Upper lobe of left lung (tissue), 6 donors: Measurements from ENCODE around the gene TGFB2. TPM values are rescaled to one million over a fixed set of nuclear protein-coding genes. Genes with fewer than 3 reads are reported as not detected.

Experiments used
- ATAC-seq, 2 donors: fragments of 200-7000 bp; cut with Tn5 transposase; one replicate each; pipeline ENCODE4 v1.9.1; 2022; ENCODE audit warnings: mild to moderate bottlenecking in 2 of 2, moderate library complexity in 2 of 2; ENCODE audit not compliant: low FRiP score in 2 of 2
- DNase-seq, 2 donors: peaks; one replicate each; pipeline ENCODE4 v3.0.0-alpha.2; 2019 to 2020
- H3K27ac ChIP-seq, 4 donors: fragments of 200-600 bp; sonication (generic); one replicate each; pipeline ENCODE4 v1.5.1; 2016 to 2019
- H3K27me3 ChIP-seq, 4 donors: fragments of 200-600 bp; sonication (generic); one replicate each; pipeline ENCODE4 v1.5.1; 2017 to 2019
- H3K36me3 ChIP-seq, 4 donors: fragments of 200-600 bp; sonication (generic); one replicate each; pipeline ENCODE4 v1.5.1; 2016 to 2019
- H3K4me1 ChIP-seq, 4 donors: fragments of 200-600 bp; sonication (generic); one replicate each; pipeline ENCODE4 v1.5.1; 2018 to 2019
- H3K4me3 ChIP-seq, 4 donors: fragments of 200-600 bp; sonication (generic); one replicate each; pipeline ENCODE4 v1.5.1; 2017 to 2019; ENCODE audit warnings: mild to moderate bottlenecking in 2 of 4, moderate library complexity in 1 of 4
- H3K9me3 ChIP-seq, 4 donors: fragments of 200-600 bp; sonication (generic); one replicate each; pipeline ENCODE4 v1.5.1; 2018 to 2019
- EP300 ChIP-seq, 4 donors: sonication (generic); formaldehyde crosslinking; IDR thresholded peaks; one replicate each; pipeline ENCODE4 v1.5.1; 2017; ENCODE audit warnings: antibody characterized with exemption in 4 of 4, control low read depth in 2 of 4
- POLR2A ChIP-seq, 4 donors: fragments of 450-650 bp; IDR thresholded peaks; one replicate each; pipeline ENCODE4 v1.5.1; 2016 to 2017; ENCODE audit warnings: antibody characterized with exemption in 4 of 4, mild to moderate bottlenecking in 2 of 4
- POLR2AphosphoS5 ChIP-seq, 2 donors: sonication (generic); formaldehyde crosslinking; IDR thresholded peaks; one replicate each; pipeline ENCODE4 v1.5.1; 2017; ENCODE audit warnings: antibody characterized with exemption in 2 of 2
- WGBS, 2 donors: methylation state at CpG; one replicate each; pipeline ENCODE4 v1.1.5; 2017 to 2018; 5-methylcytosine and 5-hydroxymethylcytosine counted together
- total RNA-seq, 6 donors: library from RNA; depleted of rRNA in 4 of 6; stranded (reverse); fragments of >200 nt in 4 of 6; gene quantifications; one replicate each; pipeline versions ENCODE4 v1.1.0 to v1.2.1, GENCODE V29; 2016 to 2021
- TF ChIP-seq, protein P1 (sequence below), 6 experiments: fragments of 450-650 bp in 4 of 6; fragments of 200-600 bp in 2 of 6; sonication (generic) in 2 of 6; IDR thresholded peaks; one replicate each; pipeline ENCODE4 v1.5.1; 2016 to 2019; ENCODE audit warnings: antibody characterized with exemption in 6 of 6
- donor health status: DM: no; HTN: no; CAD: no; lungs with moderate emphysema.
- donor health status: DM: no; HTN: yes; CAD: no; lungs with severe emphysema.

Gene TGFB2
- total RNA-seq, 6 donors from 2014 or later, result 4.2 to 13.7 (median 9.9) TPM

GRCh38 chr1:218459878-218460711 is 115.0 kb downstream of the TGFB2 start:
- ATAC-seq (peak; percentile 84 to 94), DNase-seq (no peak)
- Histone ChIP-seq H3K4me3 (peak overlapping the region in 1 of 4 donors; percentile 2), H3K27me3 (no peaks in the 10 kb centered on the region), H3K36me3 (no peaks in the 10 kb centered on the region), H3K27ac (peak overlapping the region; percentile 63 to 77 (median 76)), H3K9me3 (no peaks in the 10 kb centered on the region), H3K4me1 (peaks cover 18 to 28% (median 19%) of the 10 kb centered on the region in 4 donors)
- peak in 1 of 4 donors; percentile 26 for TF ChIP-seq EP300 (IDR thresholded peaks at IDR 0.05)
- TF ChIP-seq POLR2A (IDR thresholded peaks at IDR 0.05), result no peak
- TF ChIP-seq, protein P1, sequence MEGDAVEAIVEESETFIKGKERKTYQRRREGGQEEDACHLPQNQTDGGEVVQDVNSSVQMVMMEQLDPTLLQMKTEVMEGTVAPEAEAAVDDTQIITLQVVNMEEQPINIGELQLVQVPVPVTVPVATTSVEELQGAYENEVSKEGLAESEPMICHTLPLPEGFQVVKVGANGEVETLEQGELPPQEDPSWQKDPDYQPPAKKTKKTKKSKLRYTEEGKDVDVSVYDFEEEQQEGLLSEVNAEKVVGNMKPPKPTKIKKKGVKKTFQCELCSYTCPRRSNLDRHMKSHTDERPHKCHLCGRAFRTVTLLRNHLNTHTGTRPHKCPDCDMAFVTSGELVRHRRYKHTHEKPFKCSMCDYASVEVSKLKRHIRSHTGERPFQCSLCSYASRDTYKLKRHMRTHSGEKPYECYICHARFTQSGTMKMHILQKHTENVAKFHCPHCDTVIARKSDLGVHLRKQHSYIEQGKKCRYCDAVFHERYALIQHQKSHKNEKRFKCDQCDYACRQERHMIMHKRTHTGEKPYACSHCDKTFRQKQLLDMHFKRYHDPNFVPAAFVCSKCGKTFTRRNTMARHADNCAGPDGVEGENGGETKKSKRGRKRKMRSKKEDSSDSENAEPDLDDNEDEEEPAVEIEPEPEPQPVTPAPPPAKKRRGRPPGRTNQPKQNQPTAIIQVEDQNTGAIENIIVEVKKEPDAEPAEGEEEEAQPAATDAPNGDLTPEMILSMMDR (IDR thresholded peaks at IDR 0.05), result no peak
- no peak for TF ChIP-seq POLR2AphosphoS5 (IDR thresholded peaks at IDR 0.05)
- 31 to 39% methylated on average over 6 of the region's 6 CpGs for WGBS, 2 donors

DNA sequence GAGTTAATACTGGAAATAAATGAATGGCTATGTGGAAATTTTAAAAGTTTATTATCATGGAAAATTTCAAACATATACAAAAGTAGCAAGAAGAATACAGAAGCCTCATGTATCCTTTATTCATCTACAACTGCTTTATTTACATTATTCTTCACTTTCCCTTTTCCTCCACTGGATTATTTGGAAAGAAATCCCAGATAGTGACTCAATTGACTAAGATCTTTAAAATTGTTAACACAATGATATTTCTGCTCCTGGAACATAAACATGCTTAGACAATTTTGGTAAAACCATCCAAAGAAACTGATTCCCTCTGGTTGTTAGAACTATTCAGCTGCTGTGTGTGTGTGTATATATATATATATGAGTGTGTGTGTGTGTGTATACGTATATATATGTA is 116.2 kb downstream of the TGFB2 start:
- Histone ChIP-seq H3K36me3 (no peaks in the 10 kb centered on the region), H3K9me3 (no peaks in the 10 kb centered on the region), H3K27me3 (no peaks in the 10 kb centered on the region), H3K27ac (no peak overlapping the region), H3K4me1 (peaks cover 18 to 28% (median 19%) of the 10 kb centered on the region in 4 donors), H3K4me3 (no peak overlapping the region)
- DNase-seq (no peak), ATAC-seq (no peak)
- no peak for TF ChIP-seq POLR2A (IDR thresholded peaks at IDR 0.05)
- TF ChIP-seq POLR2AphosphoS5 (IDR thresholded peaks at IDR 0.05), result no peak
- TF ChIP-seq, protein P1 (IDR thresholded peaks at IDR 0.05), result no peak
- no peak for TF ChIP-seq EP300 (IDR thresholded peaks at IDR 0.05)
- 39 to 84% methylated on average over 1 of the region's 1 CpG for WGBS, 2 donors

DNA sequence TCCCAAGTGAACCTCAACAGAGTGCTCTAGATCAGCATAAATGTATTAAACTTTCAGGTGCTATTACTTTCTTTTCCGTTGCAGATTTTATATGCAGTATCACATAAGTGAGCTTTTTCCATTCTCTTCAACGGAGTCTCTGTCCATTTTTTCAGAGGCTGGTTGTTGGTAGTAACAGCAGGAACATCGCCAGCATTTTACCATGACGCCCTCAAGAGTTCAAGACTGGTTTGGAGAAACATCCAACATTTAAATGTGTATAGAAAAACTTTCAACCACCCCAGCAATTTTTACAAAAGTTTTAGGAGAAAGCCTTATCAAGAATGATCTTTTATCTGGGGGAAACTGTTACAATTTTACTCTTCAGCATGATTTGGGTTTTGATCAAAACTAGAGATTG is 117.0 kb downstream of the TGFB2 start:
- DNase-seq, result no peak
- no peaks in the 10 kb centered on the region for H3K9me3 ChIP-seq
- H3K4me3 ChIP-seq, result no peak overlapping the region
- peaks cover 18 to 31% (median 21%) of the 10 kb centered on the region in 4 donors for H3K4me1 ChIP-seq
- TF ChIP-seq EP300 (IDR thresholded peaks at IDR 0.05) (no peak), POLR2AphosphoS5 (IDR thresholded peaks at IDR 0.05) (no peak), POLR2A (IDR thresholded peaks at IDR 0.05) (no peak)
- TF ChIP-seq, protein P1 (IDR thresholded peaks at IDR 0.05), result no peak
- WGBS, 2 donors, result 84 to 90% methylated on average over 4 of the region's 4 CpGs
- no peaks in the 10 kb centered on the region for H3K36me3 ChIP-seq
- H3K27me3 ChIP-seq, result no peaks in the 10 kb centered on the region
- no peak for ATAC-seq
- peak overlapping the region in 1 of 4 donors; percentile 66 for H3K27ac ChIP-seq

DNA sequence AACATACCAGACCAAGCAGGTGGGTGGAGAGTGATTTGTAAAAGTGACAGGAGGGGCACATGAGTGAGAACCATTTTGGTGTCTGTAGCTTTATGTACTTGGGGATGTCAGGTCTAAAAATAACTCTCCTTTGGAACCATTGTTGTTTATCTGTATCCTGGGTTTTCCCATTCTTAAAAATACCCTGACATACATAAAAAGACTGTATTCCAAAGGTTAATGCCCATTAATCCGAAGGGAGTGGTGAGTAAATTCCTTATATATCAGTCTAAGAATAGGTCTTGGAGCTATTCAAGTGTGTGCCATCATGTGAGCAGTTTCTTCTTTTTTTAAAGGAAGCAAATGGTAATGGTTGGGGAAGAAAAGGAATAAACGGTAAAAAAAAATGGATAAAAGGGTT is 117.5 kb downstream of the TGFB2 start:
- Histone ChIP-seq H3K36me3 (no peaks in the 10 kb centered on the region), H3K27ac (peak overlapping the region; percentile 37 to 66 (median 55)), H3K4me1 (peaks cover 20 to 36% (median 24%) of the 10 kb centered on the region in 4 donors), H3K9me3 (no peaks in the 10 kb centered on the region), H3K4me3 (no peak overlapping the region), H3K27me3 (no peaks in the 10 kb centered on the region)
- DNase-seq, result no peak
- TF ChIP-seq POLR2AphosphoS5 (IDR thresholded peaks at IDR 0.05), result no peak
- TF ChIP-seq POLR2A (IDR thresholded peaks at IDR 0.05), result no peak
- 55 to 61% methylated on average over 2 of the region's 2 CpGs for WGBS, 2 donors
- ATAC-seq, result no peak

GRCh38 chr1:218463194-218464156 is 118.3 kb downstream of the TGFB2 start:
- TF ChIP-seq POLR2AphosphoS5 (IDR thresholded peaks at IDR 0.05) (no peak), EP300 (IDR thresholded peaks at IDR 0.05) (no peak), POLR2A (IDR thresholded peaks at IDR 0.05) (no peak)
- TF ChIP-seq, protein P1 (IDR thresholded peaks at IDR 0.05), result no peak
- WGBS, 2 donors, result 62 to 74% methylated on average over 14 of the region's 14 CpGs
- ATAC-seq (peak in 1 of 2 donors; percentile 87), DNase-seq (peak in 1 of 2 donors; percentile 55)
- no peaks in the 10 kb centered on the region for H3K9me3 ChIP-seq
- no peaks in the 10 kb centered on the region for H3K36me3 ChIP-seq
- peak overlapping the region; percentile 37 to 66 (median 55) for H3K27ac ChIP-seq
- peaks cover 20 to 37% (median 28%) of the 10 kb centered on the region in 4 donors for H3K4me1 ChIP-seq
- H3K4me3 ChIP-seq, result no peak overlapping the region
- no peaks in the 10 kb centered on the region for H3K27me3 ChIP-seq
